ENCODE results near the gene NPSR1. TPM values are rescaled to one million over a fixed set of nuclear protein-coding genes. Genes with fewer than 3 reads are reported as not detected.

The NPSR1 gene
- total RNA-seq, 1 donor from 2014 or later: not detected

GRCh38 chr7:34677491-34677890 lies 19.5 kb downstream of the NPSR1 start:
- DNase-seq (ENCODE audit: extremely low spot score, unreplicated experiment): no peak
- TF ChIP-seq CTCF (conservative IDR thresholded peaks at IDR 0.05): no peak

GRCh38 chr7:34687529-34687928 lies 29.5 kb downstream of the NPSR1 start:
- no peak for DNase-seq (ENCODE audit: extremely low spot score, unreplicated experiment)
- Mint-ChIP-seq H3K36me3 (no peaks in the 10 kb centered on the region), H3K4me1 (ENCODE audit: unreplicated experiment) (no peaks in the 10 kb centered on the region), H3K27me3 (no peaks in the 10 kb centered on the region), H3K4me3 (no peak overlapping the region), H3K27ac (no peak overlapping the region), H3K9me3 (no peaks in the 10 kb centered on the region)
- TF ChIP-seq CTCF (conservative IDR thresholded peaks at IDR 0.05): no peak

More at GRCh38 chr7:34677491-34677890, 19.5 kb downstream of the NPSR1 start:
- no peaks in the 10 kb centered on the region for H3K9me3 Mint-ChIP-seq
- H3K4me3 Mint-ChIP-seq: no peak overlapping the region
- no peaks in the 10 kb centered on the region for H3K36me3 Mint-ChIP-seq
- H3K4me1 Mint-ChIP-seq (ENCODE audit: unreplicated experiment): no peaks in the 10 kb centered on the region
- no peak overlapping the region for H3K27ac Mint-ChIP-seq
- no peaks in the 10 kb centered on the region for H3K27me3 Mint-ChIP-seq

- Mint-ChIP-seq H3K4me3 (no peak overlapping the region), H3K27ac (no peak overlapping the region), H3K27me3 (peaks cover 3% of the 10 kb centered on the region), H3K4me1 (ENCODE audit: unreplicated experiment) (no peaks in the 10 kb centered on the region), H3K9me3 (peaks cover 4% of the 10 kb centered on the region), H3K36me3 (no peaks in the 10 kb centered on the region)
- no peak for TF ChIP-seq CTCF (conservative IDR thresholded peaks at IDR 0.05)
- no peak for DNase-seq (ENCODE audit: extremely low spot score, unreplicated experiment)
Observed at GRCh38 chr7:34696415-34696814, 38.4 kb downstream of the NPSR1 start.

- H3K27ac Mint-ChIP-seq: no peak overlapping the region
- DNase-seq (ENCODE audit: extremely low spot score, unreplicated experiment): no peak
- H3K27me3 Mint-ChIP-seq: peaks cover 3% of the 10 kb centered on the region
- TF ChIP-seq CTCF (conservative IDR thresholded peaks at IDR 0.05): no peak
- no peaks in the 10 kb centered on the region for H3K36me3 Mint-ChIP-seq
- no peak overlapping the region for H3K4me3 Mint-ChIP-seq
- H3K9me3 Mint-ChIP-seq: no peaks in the 10 kb centered on the region
- no peaks in the 10 kb centered on the region for H3K4me1 Mint-ChIP-seq (ENCODE audit: unreplicated experiment)
Observed at GRCh38 chr7:34709771-34710170, 51.8 kb downstream of the NPSR1 start.

- H3K27ac Mint-ChIP-seq: no peak overlapping the region
- H3K36me3 Mint-ChIP-seq: no peaks in the 10 kb centered on the region
- H3K9me3 Mint-ChIP-seq: no peaks in the 10 kb centered on the region
- H3K4me3 Mint-ChIP-seq: no peak overlapping the region
- no peak for TF ChIP-seq CTCF (conservative IDR thresholded peaks at IDR 0.05)
- DNase-seq (ENCODE audit: extremely low spot score, unreplicated experiment): no peak
- no peaks in the 10 kb centered on the region for H3K27me3 Mint-ChIP-seq
- H3K4me1 Mint-ChIP-seq (ENCODE audit: unreplicated experiment): peaks cover 9% of the 10 kb centered on the region
Observed at GRCh38 chr7:34718867-34719266, 60.8 kb downstream of the NPSR1 start.

GRCh38 chr7:34719636-34720035 lies 61.6 kb downstream of the NPSR1 start:
- no peak for TF ChIP-seq CTCF (conservative IDR thresholded peaks at IDR 0.05)

More at GRCh38 chr7:34719636-34720035, 61.6 kb downstream of the NPSR1 start:
- Mint-ChIP-seq H3K27me3 (no peaks in the 10 kb centered on the region), H3K27ac (no peak overlapping the region), H3K9me3 (no peaks in the 10 kb centered on the region), H3K4me3 (no peak overlapping the region), H3K4me1 (ENCODE audit: unreplicated experiment) (peaks cover 9% of the 10 kb centered on the region), H3K36me3 (no peaks in the 10 kb centered on the region)
- no peak for DNase-seq (ENCODE audit: extremely low spot score, unreplicated experiment)
